Cardiac muscle cell (in vitro differentiated cells and primary cell): ENCODE measurements around the gene RPAP2. TPM values are rescaled to one million over a fixed set of nuclear protein-coding genes. Genes with fewer than 3 reads are reported as not detected.
"Not testable (repeated sequence)": the region's sequence is repeated elsewhere in the genome, so short reads cannot be mapped to it uniquely, and the experiment has no call there.

Experiments
- DNase-seq, 2 donors: peaks; one replicate each; pipeline versions ENCODE4 v3.0.0 to v3.0.0-alpha.2; 2010 to 2017; ENCODE audit warnings: low read depth in 1 of 2, low spot score in 1 of 2
- H3K27ac ChIP-seq: fragments of 200-600 bp; sonication (generic); 2 replicates; pipeline ENCODE4 v1.5.1; 2016
- H3K27me3 ChIP-seq: fragments of 200-600 bp; sonication (generic); 2 replicates; pipeline ENCODE4 v1.6.0; 2016; ENCODE audit warnings: control low read depth
- H3K36me3 ChIP-seq: fragments of 200-600 bp; sonication (generic); 2 replicates; pipeline ENCODE4 v1.5.1; 2016; ENCODE audit warnings: control low read depth
- H3K4me1 ChIP-seq: fragments of 200-600 bp; sonication (generic); 2 replicates; pipeline ENCODE4 v1.8.1; 2017; ENCODE audit warnings: low read depth, mild to moderate bottlenecking, mixed run types
- H3K4me3 ChIP-seq: fragments of 200-600 bp; sonication (generic); 2 replicates; pipeline ENCODE4 v1.5.1; 2016; ENCODE audit warnings: mild to moderate bottlenecking
- H3K9me3 ChIP-seq: fragments of 200-600 bp; sonication (generic); 2 replicates; pipeline ENCODE4 v1.5.1; 2017; ENCODE audit warnings: low read depth, mild to moderate bottlenecking, control low read depth
- polyA plus RNA-seq: library from polyadenylated mRNA; unstranded; fragments of >200 nt; fragmentation: Nextera tagmentation; extraction: Ambion mirVana; gene quantifications from 2 replicates; pipeline ENCODE4 v1.2.1, GENCODE V29; 2016
- total RNA-seq: library from RNA; depleted of rRNA; stranded (reverse); fragments of >200 nt; gene quantifications from 2 replicates; pipeline ENCODE4 v1.2.3, GENCODE V29; 2016
- TF ChIP-seq, protein P1 (sequence below): IDR thresholded peaks from 2 replicates; pipeline ENCODE4 v1.5.1; 2012; ENCODE audit warnings: low read depth, mild to moderate bottlenecking, low read length

The RPAP2 gene
- total and polyA plus RNA-seq, 2 experiments from 2014 or later: 6.3 to 24.0 TPM

DNA sequence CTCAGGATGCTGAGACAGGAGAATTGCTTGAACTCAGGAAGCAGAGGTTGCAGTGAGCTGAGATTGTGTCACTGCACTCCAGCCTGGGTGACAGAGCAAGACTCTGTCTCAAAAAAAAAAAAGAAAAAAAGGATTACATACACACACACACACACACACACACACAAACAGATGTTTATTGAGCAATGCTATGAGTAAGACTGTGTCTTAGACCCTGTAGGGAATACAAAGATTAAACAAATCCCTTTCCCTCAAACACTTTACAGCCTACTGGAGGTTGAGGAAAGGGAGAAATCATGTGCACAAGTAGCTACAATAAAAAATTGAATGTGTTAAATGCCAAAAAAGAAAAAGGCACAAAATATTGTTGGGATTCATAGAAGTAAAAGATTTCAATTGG lies 58.1 kb downstream of the RPAP2 start:
- no peaks in the 10 kb centered on the region for H3K27me3 ChIP-seq
- H3K9me3 ChIP-seq: no peaks in the 10 kb centered on the region
- no peaks in the 10 kb centered on the region for H3K4me1 ChIP-seq
- DNase-seq: peak in 1 of 2 donors; percentile 86
- H3K36me3 ChIP-seq: peaks cover 12% of the 10 kb centered on the region
- TF ChIP-seq, protein P1, sequence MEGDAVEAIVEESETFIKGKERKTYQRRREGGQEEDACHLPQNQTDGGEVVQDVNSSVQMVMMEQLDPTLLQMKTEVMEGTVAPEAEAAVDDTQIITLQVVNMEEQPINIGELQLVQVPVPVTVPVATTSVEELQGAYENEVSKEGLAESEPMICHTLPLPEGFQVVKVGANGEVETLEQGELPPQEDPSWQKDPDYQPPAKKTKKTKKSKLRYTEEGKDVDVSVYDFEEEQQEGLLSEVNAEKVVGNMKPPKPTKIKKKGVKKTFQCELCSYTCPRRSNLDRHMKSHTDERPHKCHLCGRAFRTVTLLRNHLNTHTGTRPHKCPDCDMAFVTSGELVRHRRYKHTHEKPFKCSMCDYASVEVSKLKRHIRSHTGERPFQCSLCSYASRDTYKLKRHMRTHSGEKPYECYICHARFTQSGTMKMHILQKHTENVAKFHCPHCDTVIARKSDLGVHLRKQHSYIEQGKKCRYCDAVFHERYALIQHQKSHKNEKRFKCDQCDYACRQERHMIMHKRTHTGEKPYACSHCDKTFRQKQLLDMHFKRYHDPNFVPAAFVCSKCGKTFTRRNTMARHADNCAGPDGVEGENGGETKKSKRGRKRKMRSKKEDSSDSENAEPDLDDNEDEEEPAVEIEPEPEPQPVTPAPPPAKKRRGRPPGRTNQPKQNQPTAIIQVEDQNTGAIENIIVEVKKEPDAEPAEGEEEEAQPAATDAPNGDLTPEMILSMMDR: no peak
- no peak overlapping the region for H3K27ac ChIP-seq
- H3K4me3 ChIP-seq: no peak overlapping the region

GRCh38 chr1:92359382-92359781 lies 60.5 kb downstream of the RPAP2 start:
- not testable (repeated sequence) for H3K27ac ChIP-seq

GRCh38 chr1:92359986-92360385 lies 61.1 kb downstream of the RPAP2 start:
- no peaks in the 10 kb centered on the region for H3K9me3 ChIP-seq
- no peak overlapping the region for H3K27ac ChIP-seq
- no peak overlapping the region for H3K4me3 ChIP-seq
- peaks cover 3% of the 10 kb centered on the region for H3K4me1 ChIP-seq
- no peak for DNase-seq
- H3K36me3 ChIP-seq: peaks cover 12% of the 10 kb centered on the region
- TF ChIP-seq, protein P1: no peak
- H3K27me3 ChIP-seq: no peaks in the 10 kb centered on the region

More at GRCh38 chr1:92359382-92359781, 60.5 kb downstream of the RPAP2 start:
- not testable (repeated sequence) for DNase-seq, H3K27me3 ChIP-seq, H3K4me3 ChIP-seq, H3K4me1 ChIP-seq, H3K9me3 ChIP-seq
- peaks cover 12% of the 10 kb centered on the region for H3K36me3 ChIP-seq

DNA sequence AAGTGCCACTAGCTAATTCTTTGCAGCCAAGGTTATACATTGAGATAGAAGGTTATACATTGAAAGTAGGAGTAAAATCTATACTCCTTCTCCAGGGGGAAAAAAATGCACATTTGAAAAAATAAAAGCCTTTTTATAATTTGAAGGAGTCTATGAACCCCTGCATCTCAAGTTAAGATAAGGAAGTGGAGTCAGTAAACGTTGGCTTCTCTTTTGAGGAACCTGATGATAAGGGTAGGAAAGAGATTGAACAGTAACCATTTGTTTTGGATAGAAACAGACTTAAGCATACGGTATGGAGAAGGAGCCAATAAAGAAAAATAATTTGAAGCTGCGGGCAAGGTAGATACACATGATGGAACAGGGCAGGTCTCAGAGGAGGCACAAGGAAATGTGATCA lies 64.1 kb downstream of the RPAP2 start:
- Histone ChIP-seq H3K4me1 (peaks cover 3% of the 10 kb centered on the region), H3K9me3 (no peaks in the 10 kb centered on the region), H3K36me3 (peaks cover 12% of the 10 kb centered on the region), H3K27ac (no peak overlapping the region), H3K27me3 (no peaks in the 10 kb centered on the region), H3K4me3 (no peak overlapping the region)
- DNase-seq: no peak
- TF ChIP-seq, protein P1: no peak

- no peak for DNase-seq
- Histone ChIP-seq H3K36me3 (peaks cover 10% of the 10 kb centered on the region), H3K9me3 (no peaks in the 10 kb centered on the region), H3K27me3 (no peaks in the 10 kb centered on the region), H3K4me1 (peaks cover 3% of the 10 kb centered on the region), H3K4me3 (no peak overlapping the region), H3K27ac (no peak overlapping the region)
- TF ChIP-seq, protein P1: no peak
Observed at GRCh38 chr1:92363401-92363800, 64.5 kb downstream of the RPAP2 start.

DNA sequence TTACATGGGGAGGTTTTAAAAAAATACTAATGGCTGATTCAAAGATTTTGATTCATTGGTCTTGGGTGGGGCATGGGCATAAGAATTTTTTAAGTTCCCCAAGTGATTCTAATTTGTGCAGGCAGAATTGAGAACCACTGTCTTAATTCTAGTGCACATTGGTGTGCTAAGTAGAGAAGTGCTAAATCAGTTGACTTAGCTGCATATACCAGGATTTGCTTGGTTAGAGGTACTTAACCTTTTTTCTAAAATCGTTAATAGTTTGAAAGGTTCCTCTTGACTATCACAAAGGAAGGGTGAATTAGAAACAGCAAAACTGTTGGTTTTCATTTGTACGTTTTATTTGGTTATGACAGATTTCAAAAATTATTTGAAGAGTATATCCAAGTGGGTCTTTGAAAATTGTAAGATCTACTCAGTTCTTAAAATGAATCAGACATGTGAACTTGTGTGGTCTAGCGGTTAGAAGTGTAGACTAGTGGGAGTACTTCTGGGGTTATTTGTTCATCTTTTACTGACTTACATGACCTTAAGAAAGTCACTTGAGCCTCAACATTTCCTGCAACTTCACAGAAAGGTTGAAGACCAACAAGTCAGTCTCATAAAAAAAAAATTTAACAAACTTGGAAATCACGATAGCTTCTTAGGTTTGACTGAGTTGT lies 66.7 kb downstream of the RPAP2 start:
- Histone ChIP-seq H3K9me3 (no peaks in the 10 kb centered on the region), H3K27me3 (no peaks in the 10 kb centered on the region), H3K27ac (no peak overlapping the region), H3K36me3 (peaks cover 4% of the 10 kb centered on the region), H3K4me3 (no peak overlapping the region), H3K4me1 (peaks cover 3% of the 10 kb centered on the region)
- TF ChIP-seq, protein P1: no peak
- DNase-seq: no peak
